CD4-positive, alpha-beta T cell treated with Interleukin-6 at 100 ng/mL for 8 hours (primary cell): Measurements from ENCODE around the gene TCP1.
"Not testable (repeated sequence)": the region's sequence is repeated elsewhere in the genome, so short reads cannot be mapped to it uniquely, and the experiment has no call there.

Source experiments
- DNase-seq: peaks from one replicate; pipeline ENCODE4 v3.0.0-alpha.2; 2020; ENCODE audit warnings: mixed read lengths, low spot score

Gene TCP1

GRCh38 chr6:159817951-159818739 lies 28.7 kb upstream of the TCP1 start:
- no peak for DNase-seq

GRCh38 chr6:159816775-159817174 lies 27.4 kb upstream of the TCP1 start:
- DNase-seq, result not testable (repeated sequence)

- no peak for DNase-seq
Measured at GRCh38 chr6:159815410-159815809, 26.0 kb upstream of the TCP1 start.

- DNase-seq, result no peak
Measured at GRCh38 chr6:159813781-159814180, 24.4 kb upstream of the TCP1 start.

- no peak for DNase-seq
Measured at GRCh38 chr6:159809149-159809548, 19.7 kb upstream of the TCP1 start.

GRCh38 chr6:159808647-159809046 lies 19.2 kb upstream of the TCP1 start:
- no peak for DNase-seq

- DNase-seq, result no peak
Measured at GRCh38 chr6:159807150-159807858, 17.9 kb upstream of the TCP1 start.

GRCh38 chr6:159806021-159806458 lies 16.6 kb upstream of the TCP1 start:
- DNase-seq, result no peak

- no peak for DNase-seq
Measured at GRCh38 chr6:159805440-159806020, 16.1 kb upstream of the TCP1 start.

GRCh38 chr6:159804504-159804903 lies 15.1 kb upstream of the TCP1 start:
- no peak for DNase-seq

GRCh38 chr6:159801935-159802334 lies 12.5 kb upstream of the TCP1 start:
- no peak for DNase-seq

- DNase-seq, result no peak
Measured at GRCh38 chr6:159800141-159800865, 10.9 kb upstream of the TCP1 start, which contains the start of gene PNLDC1. PNLDC1 (plus strand) TSS chr6:159800276; CDS start chr6:159800308, 32 bp downstream.

- no peak for DNase-seq
Measured at GRCh38 chr6:159797554-159797953, 8.2 kb upstream of the TCP1 start.

- not testable (repeated sequence) for DNase-seq
Measured at GRCh38 chr6:159794976-159795375, 5.6 kb upstream of the TCP1 start.

GRCh38 chr6:159790956-159791598 lies 1.7 kb upstream of the TCP1 start:
- no peak for DNase-seq

- DNase-seq, result peak; percentile 92
Measured at GRCh38 chr6:159790149-159790955, 950 bp upstream of the TCP1 start, which contains the start of gene MRPL18. MRPL18 (plus strand) TSS chr6:159790467; CDS start chr6:159790588, 121 bp downstream.

- DNase-seq, result peak; percentile 2
Measured at GRCh38 chr6:159788753-159789376, 537 bp downstream of the TCP1 start.

- no peak for DNase-seq
Measured at GRCh38 chr6:159788276-159788675, 1.1 kb downstream of the TCP1 start.

GRCh38 chr6:159778542-159779103 lies 10.8 kb downstream of the TCP1 start:
- DNase-seq, result no peak

GRCh38 chr6:159778131-159778530 lies 11.3 kb downstream of the TCP1 start:
- DNase-seq, result no peak
